ENCODE results near the gene EEF1E1.

- no peak for TF ChIP-seq COPS2 (conservative IDR thresholded peaks at IDR 0.05)
- TF ChIP-seq RNF2 (IDR thresholded peaks at IDR 0.05): no peak
- no peak for TF ChIP-seq CTCF (IDR thresholded peaks at IDR 0.05 in 2 of 3, conservative IDR thresholded peaks at IDR 0.05 in 1 of 3; ENCODE audit: insufficient read depth in 2 of 3, low read depth in 1 of 3, low read length in 3 of 3)
- TF ChIP-seq ESRRA (IDR thresholded peaks at IDR 0.05; ENCODE audit: borderline replicate concordance, low read depth): no peak
- TF ChIP-seq YY1 (IDR thresholded peaks at IDR 0.05; ENCODE audit: borderline replicate concordance in 1 of 3, control insufficient read depth in 1 of 3, extremely low read depth in 1 of 3, insufficient read depth in 3 of 3, insufficient read length in 1 of 3, insufficient replicate concordance in 2 of 3, low read depth in 1 of 3, low read length in 2 of 3): no peak
- no peak for TF ChIP-seq ADNP (tag; IDR thresholded peaks at IDR 0.05)
- no peak for TF ChIP-seq CHD1 (IDR thresholded peaks at IDR 0.05; ENCODE audit: low read length)
- no peak for TF ChIP-seq TCF7L2 (IDR thresholded peaks at IDR 0.05; ENCODE audit: low read depth, low read length)
These were observed 10.8 kb upstream of the EEF1E1 start for GRCh38 chr6:8113131-8113654.
